GM23248 (cell line): ENCODE measurements around the gene SLC38A6.

Experiments
- EZH2 ChIP-seq: fragments of 200-600 bp; sonication (generic); IDR thresholded peaks from 2 replicates; pipeline ENCODE4 v1.6.1; 2018; ENCODE audit warnings: antibody characterized with exemption, mild to moderate bottlenecking; ENCODE audit not compliant: insufficient read depth, poor library complexity, severe bottlenecking
- EZH2phosphoT487 ChIP-seq: fragments of 200-600 bp; sonication (generic); IDR thresholded peaks from 2 replicates; pipeline ENCODE4 v1.6.1; 2018; ENCODE audit warnings: antibody characterized with exemption, moderate library complexity, mild to moderate bottlenecking, low read depth; ENCODE audit not compliant: insufficient read depth

DNA sequence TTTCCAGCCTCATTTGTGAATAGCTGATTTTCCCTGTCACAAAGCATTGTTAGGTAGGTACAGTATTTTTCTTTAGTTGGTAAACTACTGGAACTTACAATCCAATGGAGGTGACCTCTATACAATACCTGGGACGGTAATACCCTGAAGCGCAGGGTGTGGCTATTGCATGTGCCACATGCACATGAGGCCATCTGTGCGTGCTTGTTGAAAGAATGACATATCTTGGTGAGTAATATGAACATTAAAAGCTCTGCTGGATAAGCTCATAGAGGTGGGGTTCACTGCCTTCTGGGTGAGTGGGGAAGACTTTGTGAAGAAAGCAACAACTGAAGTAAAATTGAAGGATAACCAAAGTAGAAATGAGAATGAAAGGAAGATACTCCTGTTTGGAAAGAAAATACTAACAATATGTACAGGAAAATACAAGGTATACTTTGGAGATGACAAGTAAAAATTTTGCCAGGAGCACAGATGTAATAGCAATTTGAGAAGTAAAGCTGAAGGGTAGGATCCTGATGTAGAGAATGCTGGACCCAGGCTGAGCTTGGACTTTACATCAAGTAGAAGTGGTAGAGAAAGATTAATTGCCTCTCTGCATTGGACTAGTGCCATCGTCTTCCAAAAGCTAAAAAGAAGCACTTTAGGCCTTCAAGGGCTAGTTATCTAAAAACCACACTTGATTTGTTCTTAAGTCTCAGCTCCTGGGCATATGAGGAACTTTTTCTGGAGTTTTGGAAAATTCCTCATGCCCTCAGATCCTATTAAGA is 97.1 kb downstream of the SLC38A6 start:
- no peak for TF ChIP-seq EZH2
- TF ChIP-seq EZH2phosphoT487, result no peak
